Sigmoid colon (tissue), 7 donors: ENCODE measurements around the gene SYNE4. TPM values are rescaled to one million over a fixed set of nuclear protein-coding genes. Genes with fewer than 3 reads are reported as not detected.

Source experiments
- DNase-seq: peaks from one replicate; pipeline ENCODE4 v3.0.0-alpha.2; 2019
- H3K27ac ChIP-seq, 4 donors: fragments of 200-600 bp; sonication (generic); one replicate each; pipeline ENCODE4 v1.5.1; 2016 to 2019; ENCODE audit warnings: mild to moderate bottlenecking in 1 of 4
- H3K27me3 ChIP-seq, 3 donors: fragments of 200-600 bp; sonication (generic); one replicate each; pipeline ENCODE4 v1.5.1; 2019; ENCODE audit warnings: mild to moderate bottlenecking in 1 of 3
- H3K36me3 ChIP-seq, 4 donors: fragments of 200-600 bp; sonication (generic); one replicate each; pipeline ENCODE4 v1.5.1; 2016 to 2019
- H3K4me1 ChIP-seq, 4 donors: fragments of 200-600 bp; sonication (generic); one replicate each; pipeline ENCODE4 v1.5.1; 2017 to 2019
- H3K4me3 ChIP-seq, 4 donors: fragments of 200-600 bp; sonication (generic); one replicate each; pipeline ENCODE4 v1.5.1; 2017 to 2019; ENCODE audit warnings: mild to moderate bottlenecking in 2 of 4, moderate library complexity in 1 of 4
- H3K9me3 ChIP-seq, 4 donors: fragments of 200-600 bp in 3 of 4; sonication (generic) in 3 of 4; one replicate each; pipeline versions ENCODE4 v1.5.1 to v1.6.1; 2013 to 2019
- EP300 ChIP-seq, 4 donors: sonication (generic); formaldehyde crosslinking; IDR thresholded peaks; one replicate each; pipeline ENCODE4 v1.6.1; 2017; ENCODE audit warnings: antibody characterized with exemption in 4 of 4
- POLR2A ChIP-seq, 2 donors: fragments of 450-650 bp; IDR thresholded peaks; one replicate each; pipeline ENCODE4 v1.6.1; 2016; ENCODE audit warnings: antibody characterized with exemption in 2 of 2, mild to moderate bottlenecking in 2 of 2, moderate library complexity in 2 of 2
- POLR2AphosphoS5 ChIP-seq, 4 donors: sonication (generic); formaldehyde crosslinking; IDR thresholded peaks; one replicate each; pipeline ENCODE4 v1.6.1; 2017; ENCODE audit warnings: antibody characterized with exemption in 4 of 4
- WGBS, 2 donors: extraction: QIAGEN DNeasy Blood & Tissue Kit; methylation state at CpG; one replicate each; pipeline ENCODE4 v1.1.7; 2013; 5-methylcytosine and 5-hydroxymethylcytosine counted together
- intact Hi-C: fragments of 100-400 bp; cut with DNase I; formaldehyde crosslinking; loops from one replicate; pipeline ENCODE4 v1.15.1; 2023
- polyA plus RNA-seq, 3 donors: library from polyadenylated mRNA; stranded (reverse); fragments of 200-250 nt; gene quantifications; one replicate each; pipeline ENCODE4 v1.2.3, GENCODE V29; 2013
- total RNA-seq, 4 donors: library from RNA; depleted of rRNA; stranded (reverse); fragments of >200 nt; gene quantifications; one replicate each; pipeline ENCODE4 v1.1.0, GENCODE V29; 2016
- TF ChIP-seq, protein P1 (sequence below), 4 experiments: fragments of 450-650 bp in 3 of 4; fragments of 200-600 bp in 1 of 4; IDR thresholded peaks; one replicate each; pipeline ENCODE4 v1.5.1; 2016 to 2019; ENCODE audit warnings: antibody characterized with exemption in 4 of 4, mild to moderate bottlenecking in 3 of 4, moderate library complexity in 2 of 4
- donor health status: healthy with polysubstance abuse.
- donor health status: Bipolar disorder and iron deficiency.
- donor health status: healthy.

Gene SYNE4
- total and polyA plus RNA-seq, 7 donors: 0.28 to 7.8 (median 0.82) TPM

DNA sequence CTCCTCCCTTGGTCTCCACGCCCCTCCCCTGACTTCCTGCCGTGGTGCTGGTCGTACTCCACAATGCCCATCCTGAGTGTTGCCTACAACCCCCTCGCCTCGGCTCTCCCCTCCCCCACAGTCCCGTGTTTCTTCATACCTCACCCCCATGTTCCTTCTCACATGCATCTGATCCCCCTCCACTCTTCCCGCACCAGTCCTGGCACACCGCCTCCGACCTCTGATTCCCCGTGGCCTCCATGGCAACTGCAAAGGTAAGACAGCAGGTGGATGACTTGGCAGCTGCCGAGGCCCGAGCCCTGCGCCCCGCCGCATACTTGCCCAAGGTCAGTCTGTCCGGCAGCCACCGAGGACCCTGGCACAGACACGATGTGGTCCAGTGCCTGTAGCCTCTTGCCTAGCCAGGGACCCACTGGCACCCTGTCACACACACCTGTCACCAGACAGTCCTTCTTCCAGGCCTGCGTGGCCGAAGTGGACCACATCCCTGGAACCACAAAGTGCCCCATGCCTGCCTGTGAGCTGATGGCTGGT lies 29.7 kb downstream of the SYNE4 start:
- H3K9me3 ChIP-seq: no peaks in the 10 kb centered on the region
- no peak overlapping the region for H3K4me3 ChIP-seq
- no peaks in the 10 kb centered on the region for H3K36me3 ChIP-seq
- intact Hi-C loops: no loop called here
- 56 to 67% methylated on average over 20 of the region's 20 CpGs for WGBS, 2 donors
- H3K27ac ChIP-seq: no peak overlapping the region
- TF ChIP-seq, protein P1, sequence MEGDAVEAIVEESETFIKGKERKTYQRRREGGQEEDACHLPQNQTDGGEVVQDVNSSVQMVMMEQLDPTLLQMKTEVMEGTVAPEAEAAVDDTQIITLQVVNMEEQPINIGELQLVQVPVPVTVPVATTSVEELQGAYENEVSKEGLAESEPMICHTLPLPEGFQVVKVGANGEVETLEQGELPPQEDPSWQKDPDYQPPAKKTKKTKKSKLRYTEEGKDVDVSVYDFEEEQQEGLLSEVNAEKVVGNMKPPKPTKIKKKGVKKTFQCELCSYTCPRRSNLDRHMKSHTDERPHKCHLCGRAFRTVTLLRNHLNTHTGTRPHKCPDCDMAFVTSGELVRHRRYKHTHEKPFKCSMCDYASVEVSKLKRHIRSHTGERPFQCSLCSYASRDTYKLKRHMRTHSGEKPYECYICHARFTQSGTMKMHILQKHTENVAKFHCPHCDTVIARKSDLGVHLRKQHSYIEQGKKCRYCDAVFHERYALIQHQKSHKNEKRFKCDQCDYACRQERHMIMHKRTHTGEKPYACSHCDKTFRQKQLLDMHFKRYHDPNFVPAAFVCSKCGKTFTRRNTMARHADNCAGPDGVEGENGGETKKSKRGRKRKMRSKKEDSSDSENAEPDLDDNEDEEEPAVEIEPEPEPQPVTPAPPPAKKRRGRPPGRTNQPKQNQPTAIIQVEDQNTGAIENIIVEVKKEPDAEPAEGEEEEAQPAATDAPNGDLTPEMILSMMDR (IDR thresholded peaks at IDR 0.05): no peak
- no peak for TF ChIP-seq POLR2AphosphoS5 (IDR thresholded peaks at IDR 0.05)
- no peak for TF ChIP-seq POLR2A (IDR thresholded peaks at IDR 0.05)
- no peak for TF ChIP-seq EP300 (IDR thresholded peaks at IDR 0.05)
- no peak for DNase-seq
- H3K4me1 ChIP-seq: no peaks in the 10 kb centered on the region
- peaks cover 0 to 35% (median 6%) of the 10 kb centered on the region in 3 donors for H3K27me3 ChIP-seq

DNA sequence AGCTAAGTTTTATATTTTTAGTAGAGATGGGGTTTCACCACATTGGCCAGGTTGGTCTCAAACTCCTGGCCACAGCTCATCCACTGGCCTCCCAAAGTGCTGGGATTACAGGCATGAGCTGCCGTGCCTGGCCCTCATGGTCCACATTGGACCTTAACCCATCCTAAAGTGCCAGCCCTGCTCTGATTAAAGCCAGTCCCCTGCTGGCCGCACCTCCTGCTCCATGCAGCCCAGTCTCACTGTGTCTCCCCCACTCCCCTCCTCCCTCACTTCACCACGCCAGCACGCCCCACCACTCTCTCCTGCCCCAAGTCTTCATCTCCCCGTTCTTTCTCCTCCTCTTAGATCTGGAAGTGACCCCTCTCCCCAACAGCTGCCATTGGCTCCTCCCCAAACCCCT lies 30.3 kb downstream of the SYNE4 start:
- no peak for DNase-seq
- H3K27ac ChIP-seq: no peak overlapping the region
- no peak overlapping the region for H3K4me3 ChIP-seq
- intact Hi-C loops: no loop called here
- no peaks in the 10 kb centered on the region for H3K9me3 ChIP-seq
- 44 to 47% methylated on average over 5 of the region's 5 CpGs for WGBS, 2 donors
- no peaks in the 10 kb centered on the region for H3K4me1 ChIP-seq
- H3K27me3 ChIP-seq: peaks cover 0 to 29% (median 6%) of the 10 kb centered on the region in 3 donors
- TF ChIP-seq, protein P1 (IDR thresholded peaks at IDR 0.05): no peak
- TF ChIP-seq POLR2A (IDR thresholded peaks at IDR 0.05) (no peak), POLR2AphosphoS5 (IDR thresholded peaks at IDR 0.05) (no peak), EP300 (IDR thresholded peaks at IDR 0.05) (no peak)
- no peaks in the 10 kb centered on the region for H3K36me3 ChIP-seq

DNA sequence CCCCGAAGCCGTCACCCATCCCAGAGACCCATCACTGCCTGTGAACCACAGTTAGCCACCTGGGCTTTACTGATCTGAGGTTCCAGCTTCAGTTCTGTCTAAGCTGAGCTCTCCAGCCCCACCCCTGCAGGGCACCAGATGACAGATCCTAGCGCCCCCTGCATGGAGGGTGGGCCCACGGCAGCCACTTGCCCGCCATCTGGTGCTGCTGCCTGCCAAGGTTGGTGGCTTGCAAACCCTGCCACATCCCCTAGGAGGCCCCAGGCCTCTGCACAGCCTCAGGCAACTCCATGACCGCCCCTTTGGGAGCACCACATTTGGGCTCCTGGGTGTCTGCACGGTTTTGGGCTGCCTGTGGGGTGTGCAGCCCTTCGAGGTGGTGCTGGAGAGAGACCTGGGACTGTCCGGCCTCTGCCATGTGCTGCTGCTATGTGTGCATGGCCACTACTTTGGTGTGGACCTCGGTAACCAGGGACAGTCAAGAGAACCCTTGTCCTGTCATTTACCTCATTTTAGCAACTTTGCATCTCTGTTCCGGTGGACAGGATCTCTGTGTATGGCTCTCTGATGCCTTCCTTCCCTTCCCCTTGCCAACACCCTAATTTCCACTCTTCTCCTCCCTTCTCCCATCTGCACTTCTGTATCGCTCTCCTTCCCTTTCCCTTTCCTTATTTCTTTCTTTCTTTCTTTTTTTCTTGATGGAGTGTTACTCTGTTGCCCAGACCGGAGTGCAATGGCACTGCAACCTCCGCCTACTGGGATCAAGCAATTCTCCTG lies 31.0 kb downstream of the SYNE4 start:
- WGBS, 2 donors: 54 to 55% methylated on average over 14 of the region's 14 CpGs
- H3K4me1 ChIP-seq: no peaks in the 10 kb centered on the region
- no peaks in the 10 kb centered on the region for H3K9me3 ChIP-seq
- TF ChIP-seq, protein P1 (IDR thresholded peaks at IDR 0.05): no peak
- TF ChIP-seq EP300 (IDR thresholded peaks at IDR 0.05) (no peak), POLR2A (IDR thresholded peaks at IDR 0.05) (no peak), POLR2AphosphoS5 (IDR thresholded peaks at IDR 0.05) (no peak)
- intact Hi-C loops: no loop called here
- H3K27me3 ChIP-seq: peaks cover 0 to 29% (median 6%) of the 10 kb centered on the region in 3 donors
- H3K4me3 ChIP-seq: no peak overlapping the region
- no peak overlapping the region for H3K27ac ChIP-seq
- DNase-seq: no peak
- H3K36me3 ChIP-seq: no peaks in the 10 kb centered on the region

DNA sequence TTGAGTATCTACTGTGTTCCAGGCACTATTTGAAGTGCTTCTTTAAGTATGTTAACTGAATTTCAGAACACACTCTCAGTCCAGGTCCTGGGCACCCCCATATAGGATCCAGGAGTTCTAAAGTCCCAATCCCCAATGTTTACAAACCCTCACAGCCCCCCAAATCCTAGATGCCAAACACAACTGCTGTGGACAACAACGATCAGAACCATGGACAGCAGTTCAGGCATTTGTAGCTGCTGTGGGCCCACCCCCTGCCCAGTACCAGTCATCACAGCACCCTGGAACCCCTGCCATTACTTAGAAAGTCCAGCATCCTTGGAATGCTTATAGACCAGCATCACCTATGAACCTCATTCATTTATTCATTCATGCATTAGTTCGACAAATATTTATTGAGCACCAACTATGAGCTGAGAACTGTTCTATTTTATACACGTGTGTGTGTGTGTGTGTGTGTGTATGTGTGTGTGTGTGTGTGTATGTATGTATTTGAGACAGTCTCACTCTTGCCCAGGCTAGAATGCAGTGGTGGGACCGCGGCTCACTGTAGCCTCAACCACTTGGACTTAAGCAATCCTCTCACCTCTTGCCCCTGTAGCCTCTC lies 32.9 kb downstream of the SYNE4 start:
- Histone ChIP-seq H3K4me3 (no peak overlapping the region), H3K27ac (no peak overlapping the region), H3K36me3 (no peaks in the 10 kb centered on the region), H3K9me3 (no peaks in the 10 kb centered on the region), H3K4me1 (no peaks in the 10 kb centered on the region), H3K27me3 (peaks cover 0 to 24% (median 6%) of the 10 kb centered on the region in 3 donors)
- intact Hi-C loops: no loop called here
- 35 to 37% methylated on average over 5 of the region's 5 CpGs for WGBS, 2 donors
- TF ChIP-seq EP300 (IDR thresholded peaks at IDR 0.05): no peak
- no peak for TF ChIP-seq POLR2AphosphoS5 (IDR thresholded peaks at IDR 0.05)
- no peak for TF ChIP-seq POLR2A (IDR thresholded peaks at IDR 0.05)
- TF ChIP-seq, protein P1 (IDR thresholded peaks at IDR 0.05): no peak
- no peak for DNase-seq
